HCT116 (cell line): ENCODE measurements around the gene PLCXD1. TPM values are rescaled to one million over a fixed set of nuclear protein-coding genes. Genes with fewer than 3 reads are reported as not detected.
A peak's percentile ranks its signal among the peaks of the same experiment; 100 is the strongest.
"Not testable (repeated sequence)": the region's sequence is repeated elsewhere in the genome, so short reads cannot be mapped to it uniquely, and the experiment has no call there.

Experiments
- ATAC-seq: fragments of 200-7000 bp; cut with Tn5 transposase; 2 replicates; pipeline ENCODE4 v1.9.1; 2020; ENCODE audit warnings: mild to moderate bottlenecking, moderate library complexity
- BruUV-seq: library from RNA; stranded (reverse); fragments of 400-500 nt; replicated peaks from 2 replicates; lab custom pipeline; 2021; lab: Mats Ljungman, UMichigan
- CTCF ChIA-PET: fragments of 300-600 bp; sonication (Branson Sonifier 250); formaldehyde crosslinking; loops from one replicate; lab custom pipeline; 2021; ENCODE audit warnings: antibody characterized with exemption; lab: Charles Lee
- POLR2A ChIA-PET: fragments of 300-600, 350-600 bp; sonication (Branson Sonifier 250); formaldehyde crosslinking; loops from one replicate; lab custom pipeline; 2021; ENCODE audit warnings: antibody characterized with exemption; lab: Charles Lee
- RAD21 ChIA-PET, 2 experiments: fragments of 300-600 bp; sonication (Branson Sonifier 250); formaldehyde crosslinking; loops; one replicate each; lab custom pipeline; 2023; ENCODE audit warnings: low total read pairs in 2 of 2; ENCODE audit not compliant: uncharacterized antibody in 2 of 2, unreplicated experiment in 2 of 2, low non-redundant PET in 1 of 2; lab: Charles Lee
- DNase-seq: peaks from one replicate; pipeline ENCODE4 v3.0.0-alpha.2; 2010; ENCODE audit warnings: low read depth, low spot score
- H2AFZ ChIP-seq: fragments of 200-600 bp; shearing (Covaris generic), sonication (generic); 2 replicates; pipeline ENCODE4 v1.6.1; 2017; ENCODE audit warnings: low read depth, mixed run types, mixed read lengths, antibody characterized with exemption, low read length; ENCODE audit not compliant: poor library complexity, severe bottlenecking
- H3K27ac ChIP-seq: 2 replicates; pipeline ENCODE4 v1.5.1; 2012; ENCODE audit warnings: low read depth, low read length
- H3K27me3 ChIP-seq: fragments of 200-600 bp; sonication (generic); 2 replicates; pipeline ENCODE4 v1.6.1; 2016; ENCODE audit warnings: mixed run types, low read length, mixed read lengths; ENCODE audit not compliant: insufficient read depth
- H3K36me3 ChIP-seq, 2 experiments: fragments of 200-500 bp in 1 of 2; fragments of 200-600 bp in 1 of 2; sonication (Bioruptor generic) in 1 of 2; sonication (generic) in 1 of 2; 2 replicates each; pipeline versions ENCODE4 v1.5.1 to v1.6.1; 2014 to 2016; ENCODE audit warnings: low read length in 2 of 2, inconsistent platforms in 1 of 2, mixed read lengths in 1 of 2, mixed run types in 1 of 2; ENCODE audit not compliant: insufficient read depth in 2 of 2, control insufficient read depth in 1 of 2
- H3K4me1 ChIP-seq, 2 experiments: fragments of 200-600 bp in 1 of 2; sonication (generic) in 1 of 2; 2 replicates each; pipeline versions ENCODE4 v1.5.1 to v1.6.1; 2012 to 2017; ENCODE audit warnings: low read length in 2 of 2, inconsistent platforms in 1 of 2, mild to moderate bottlenecking in 1 of 2, mixed read lengths in 1 of 2, mixed run types in 1 of 2, moderate library complexity in 1 of 2; ENCODE audit not compliant: insufficient read depth in 2 of 2, control insufficient read depth in 1 of 2
- H3K4me2 ChIP-seq: fragments of 200-600 bp; sonication (generic); 2 replicates; pipeline ENCODE4 v1.6.1; 2017; ENCODE audit warnings: mixed run types, low read length, mixed read lengths
- H3K4me3 ChIP-seq, 2 experiments: fragments of 200-600 bp in 1 of 2; sonication (generic) in 1 of 2; replicated peaks in 1 of 2; 2 replicates each; pipeline ENCODE4 v1.5.1; 2011 to 2016; ENCODE audit warnings: low read length in 2 of 2, control low read depth in 1 of 2, low read depth in 1 of 2, mild to moderate bottlenecking in 1 of 2, mixed read lengths in 1 of 2, mixed run types in 1 of 2
- H3K79me2 ChIP-seq: fragments of 200-600 bp; sonication (generic); 2 replicates; pipeline ENCODE4 v1.6.1; 2017; ENCODE audit warnings: mild to moderate bottlenecking, mixed run types, low read length, moderate library complexity, mixed read lengths; ENCODE audit not compliant: insufficient read depth
- H3K9ac ChIP-seq: fragments of 200-600 bp; sonication (generic); 2 replicates; pipeline ENCODE4 v1.6.1; 2016; ENCODE audit warnings: low read length, mixed read lengths
- H3K9me2 ChIP-seq: fragments of 200-600 bp; sonication (generic), shearing (Covaris generic); 2 replicates; pipeline ENCODE4 v1.6.1; 2017; ENCODE audit warnings: mixed run types, mild to moderate bottlenecking, moderate library complexity; ENCODE audit not compliant: insufficient read depth
- H3K9me3 ChIP-seq, 2 experiments: fragments of 200-500 bp in 1 of 2; fragments of 200-600 bp in 1 of 2; sonication (Bioruptor generic) in 1 of 2; sonication (generic) in 1 of 2; 2 replicates each; pipeline ENCODE4 v1.6.1; 2014 to 2017; ENCODE audit warnings: low read length in 2 of 2, mixed read lengths in 2 of 2, inconsistent platforms in 1 of 2, low read depth in 1 of 2, mild to moderate bottlenecking in 1 of 2, mixed run types in 1 of 2, moderate library complexity in 1 of 2; ENCODE audit not compliant: control insufficient read depth in 1 of 2, insufficient read depth in 1 of 2
- H4K20me1 ChIP-seq: fragments of 200-600 bp; sonication (generic), shearing (Covaris generic); 2 replicates; pipeline ENCODE4 v1.6.1; 2017; ENCODE audit warnings: mixed run types, mild to moderate bottlenecking, moderate library complexity; ENCODE audit not compliant: insufficient read depth
- ATF3 ChIP-seq: IDR thresholded peaks from 2 replicates; pipeline ENCODE4 v1.6.1; 2012
- ELF1 ChIP-seq: IDR thresholded peaks from 2 replicates; pipeline ENCODE4 v1.6.1; 2012; ENCODE audit warnings: low read depth, borderline replicate concordance
- EZH2 ChIP-seq: fragments of 200-600 bp; sonication (generic); IDR thresholded peaks from 2 replicates; pipeline ENCODE4 v1.6.1; 2017; ENCODE audit warnings: antibody characterized with exemption, mixed run types
- POLR2A ChIP-seq: IDR thresholded peaks from 2 replicates; pipeline ENCODE4 v1.7.0; 2011; ENCODE audit warnings: borderline replicate concordance; ENCODE audit not compliant: insufficient read depth, insufficient read length; ENCODE audit errors: extremely low read depth
- POLR2AphosphoS5 ChIP-seq: IDR thresholded peaks from 2 replicates; pipeline ENCODE4 v1.6.1; 2011; ENCODE audit warnings: mild to moderate bottlenecking, low read depth, low read length, moderate library complexity
- SIN3A ChIP-seq: IDR thresholded peaks from 2 replicates; pipeline ENCODE4 v1.6.1; 2012; ENCODE audit warnings: low read depth
- intact Hi-C: fragments of 100-400 bp; cut with micrococcal nuclease; formaldehyde crosslinking; loops from 2 replicates; pipeline ENCODE4 v1.10.0; 2022
- total RNA-seq: library from RNA; stranded (reverse); gene quantifications from one replicate; pipeline ENCODE4 v1.2.1, GENCODE V29; 2021; ENCODE audit not compliant: unreplicated experiment

The PLCXD1 gene
- total RNA-seq, 1 experiment from 2014 or later: 26.3 TPM

GRCh38 chrX:282000-282681 is 960 bp downstream of the PLCXD1 start:
- Histone ChIP-seq H3K4me1 (peaks cover 0 to 11% of the 10 kb centered on the region in 2 experiments; a peak in 2 of 4 replicates), H3K36me3 (peaks cover 0 to 15% of the 10 kb centered on the region in 2 experiments; a peak in 1 of 4 replicates)
- H3K4me3 ChIP-seq, H3K4me2 ChIP-seq, H3K9me3 ChIP-seq, DNase-seq, H3K27me3 ChIP-seq, H3K27ac ChIP-seq, H2AFZ ChIP-seq, POLR2A ChIA-PET, RAD21 ChIA-PET, H3K9ac ChIP-seq, ATAC-seq, H3K79me2 ChIP-seq, CTCF ChIA-PET, H4K20me1 ChIP-seq, H3K9me2 ChIP-seq, intact Hi-C loops, BruUV-seq: not testable (repeated sequence)

- Histone ChIP-seq H4K20me1 (no peaks in the 10 kb centered on the region), H3K9me2 (no peaks in the 10 kb centered on the region), H3K9ac (peak overlapping the region; percentile 78), H3K79me2 (no peaks in the 10 kb centered on the region), H3K27ac (0 out of 2 replicates have a peak overlapping the region, but pooled peaks have one; percentile 42), H3K4me2 (peak overlapping the region; percentile 87), H3K4me3 (peak overlapping the region; percentile 45 to 59), H3K4me1 (peaks cover 0 to 11% of the 10 kb centered on the region in 2 experiments; a peak in 2 of 4 replicates), H3K27me3 (no peaks in the 10 kb centered on the region), H3K9me3 (no peaks in the 10 kb centered on the region; a peak in 1 of 4 replicates), H3K36me3 (peaks cover 0 to 15% of the 10 kb centered on the region in 2 experiments; a peak in 2 of 4 replicates), H2AFZ (no peak overlapping the region)
- RAD21 ChIA-PET: no interaction called here
- BruUV-seq: no TSS peak
- POLR2A ChIA-PET: no interaction called here
- intact Hi-C loops: no loop called here
- CTCF ChIA-PET: no interaction called here
- peak; percentile 99 for ATAC-seq
- DNase-seq: peak; percentile 60
- TF ChIP-seq SIN3A: no peak
- no peak for TF ChIP-seq ATF3
- TF ChIP-seq POLR2AphosphoS5: peak; percentile 20; the same call in 1 of the 2 replicates
- TF ChIP-seq ELF1: no peak
- TF ChIP-seq EZH2: no peak
- TF ChIP-seq POLR2A: no peak
Observed at GRCh38 chrX:283115-283845, 2.1 kb downstream of the PLCXD1 start.
